ENCODE measurements around the gene MT1G. TPM values are rescaled to one million over a fixed set of nuclear protein-coding genes. Genes with fewer than 3 reads are reported as not detected.
"Not testable (repeated sequence)": the region's sequence is repeated elsewhere in the genome, so short reads cannot be mapped to it uniquely, and the experiment has no call there.

The MT1G gene
- total RNA-seq, 1 experiment from 2014 or later, result not detected

DNA sequence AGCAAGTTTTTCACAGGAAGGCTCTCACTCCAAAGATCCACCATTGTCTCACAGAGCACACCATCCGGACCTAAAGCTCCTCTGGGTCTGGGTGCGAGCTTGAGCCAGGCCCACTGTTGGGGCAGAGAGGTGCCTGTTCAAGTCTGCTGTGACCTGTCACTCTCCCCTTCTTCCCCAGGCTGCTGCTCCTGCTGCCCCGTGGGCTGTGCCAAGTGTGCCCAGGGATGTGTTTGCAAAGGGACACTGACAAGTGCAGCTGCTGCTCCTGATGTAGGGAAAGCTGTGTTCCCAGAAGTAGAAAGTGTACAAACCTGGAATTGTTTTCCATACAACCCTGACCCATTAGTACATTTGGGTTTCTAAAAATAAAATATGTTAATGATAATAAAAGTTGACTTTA is 9.6 kb upstream of the MT1G start:
- Mint-ChIP-seq H3K27ac (ENCODE audit: unreplicated experiment) (no peak overlapping the region), H3K27me3 (ENCODE audit: insufficient read depth, unreplicated experiment) (peaks cover 12% of the 10 kb centered on the region), H3K4me3 (ENCODE audit: unreplicated experiment) (no peak overlapping the region), H3K4me1 (ENCODE audit: low read depth, unreplicated experiment) (no peaks in the 10 kb centered on the region), H3K9me3 (ENCODE audit: unreplicated experiment) (no peaks in the 10 kb centered on the region), H3K36me3 (ENCODE audit: insufficient read depth, unreplicated experiment) (no peaks in the 10 kb centered on the region)
- ChIA-PET CTCF (interaction anchor here (0.6 to 2.3 kb wide), 2 partner anchors 25 to 98 kb away, joined by 3 to 8 read pairs; no protein-coding TSS in a partner anchor), POLR2A (no interaction called here)
- H3K4me1 ChIP-seq, result no peaks in the 10 kb centered on the region
- intact Hi-C loops (cut with micrococcal nuclease; ENCODE audit: unreplicated experiment), result no loop called here
- TF ChIP-seq, protein P1, sequence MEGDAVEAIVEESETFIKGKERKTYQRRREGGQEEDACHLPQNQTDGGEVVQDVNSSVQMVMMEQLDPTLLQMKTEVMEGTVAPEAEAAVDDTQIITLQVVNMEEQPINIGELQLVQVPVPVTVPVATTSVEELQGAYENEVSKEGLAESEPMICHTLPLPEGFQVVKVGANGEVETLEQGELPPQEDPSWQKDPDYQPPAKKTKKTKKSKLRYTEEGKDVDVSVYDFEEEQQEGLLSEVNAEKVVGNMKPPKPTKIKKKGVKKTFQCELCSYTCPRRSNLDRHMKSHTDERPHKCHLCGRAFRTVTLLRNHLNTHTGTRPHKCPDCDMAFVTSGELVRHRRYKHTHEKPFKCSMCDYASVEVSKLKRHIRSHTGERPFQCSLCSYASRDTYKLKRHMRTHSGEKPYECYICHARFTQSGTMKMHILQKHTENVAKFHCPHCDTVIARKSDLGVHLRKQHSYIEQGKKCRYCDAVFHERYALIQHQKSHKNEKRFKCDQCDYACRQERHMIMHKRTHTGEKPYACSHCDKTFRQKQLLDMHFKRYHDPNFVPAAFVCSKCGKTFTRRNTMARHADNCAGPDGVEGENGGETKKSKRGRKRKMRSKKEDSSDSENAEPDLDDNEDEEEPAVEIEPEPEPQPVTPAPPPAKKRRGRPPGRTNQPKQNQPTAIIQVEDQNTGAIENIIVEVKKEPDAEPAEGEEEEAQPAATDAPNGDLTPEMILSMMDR (IDR thresholded peaks at IDR 0.05; ENCODE audit: insufficient read depth in 1 of 2, low read depth in 1 of 2, low read length in 1 of 2, severe bottlenecking in 1 of 2, unreplicated experiment in 1 of 2), result no peak
- H3K9me3 ChIP-seq, result no peaks in the 10 kb centered on the region
- H3K4me3 ChIP-seq (ENCODE audit: low read depth, low read length), result no peak overlapping the region
- no peaks in the 10 kb centered on the region for H3K36me3 ChIP-seq (ENCODE audit: control insufficient read depth, insufficient read depth, low read length)
- BruUV-seq (replicated peaks), result no TSS peak
- DNase-seq, result no peak
- no peaks in the 10 kb centered on the region for H3K27me3 ChIP-seq (replicated peaks; ENCODE audit: control insufficient read depth, insufficient read depth, low read length)

DNA sequence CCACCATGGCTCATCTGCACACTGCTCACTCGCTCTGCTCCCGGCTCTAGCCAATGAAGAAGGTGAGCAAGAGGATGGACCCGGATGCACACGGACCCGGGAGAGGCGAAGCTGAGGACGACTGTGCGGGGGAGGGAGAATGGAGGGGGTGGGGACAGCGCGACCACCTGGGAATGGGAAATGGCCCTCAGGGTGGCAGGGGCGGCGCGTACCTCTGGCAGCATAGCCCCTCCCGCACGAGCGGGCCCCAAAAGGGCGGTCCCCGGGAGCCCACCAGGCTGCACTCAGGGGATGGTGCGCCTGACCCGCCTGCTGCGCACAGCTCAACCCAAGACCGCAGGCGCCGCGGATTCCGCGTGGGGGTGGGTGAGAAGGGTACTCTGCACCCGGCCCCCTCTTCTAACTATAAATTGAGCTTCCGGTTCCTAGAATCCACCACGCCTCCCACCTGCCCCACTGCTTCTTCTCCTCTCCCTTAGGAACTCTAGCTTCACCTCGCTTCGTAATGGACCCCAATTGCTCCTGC is 7.9 kb upstream of the MT1G start:
- H3K4me3 ChIP-seq (ENCODE audit: low read depth, low read length), result no peak overlapping the region
- intact Hi-C loops (cut with micrococcal nuclease; ENCODE audit: unreplicated experiment), result no loop called here
- DNase-seq, result no peak
- H3K27me3 Mint-ChIP-seq (ENCODE audit: insufficient read depth, unreplicated experiment), result peaks cover 23% of the 10 kb centered on the region
- H3K4me1 ChIP-seq, result no peaks in the 10 kb centered on the region
- no peak overlapping the region for H3K4me3 Mint-ChIP-seq (ENCODE audit: unreplicated experiment)
- H3K9me3 ChIP-seq, result no peaks in the 10 kb centered on the region
- no peaks in the 10 kb centered on the region for H3K36me3 Mint-ChIP-seq (ENCODE audit: insufficient read depth, unreplicated experiment)
- ChIA-PET POLR2A (no interaction called here), CTCF (interaction anchor here (0.6 to 2.3 kb wide), 2 partner anchors 26 to 127 kb away, joined by 3 to 8 read pairs; no protein-coding TSS in a partner anchor)
- H3K27me3 ChIP-seq (replicated peaks; ENCODE audit: control insufficient read depth, insufficient read depth, low read length), result no peaks in the 10 kb centered on the region
- no peaks in the 10 kb centered on the region for H3K4me1 Mint-ChIP-seq (ENCODE audit: low read depth, unreplicated experiment)
- BruUV-seq (replicated peaks), result no TSS peak
- H3K27ac Mint-ChIP-seq (ENCODE audit: unreplicated experiment), result no peak overlapping the region
- no peaks in the 10 kb centered on the region for H3K36me3 ChIP-seq (ENCODE audit: control insufficient read depth, insufficient read depth, low read length)
- H3K9me3 Mint-ChIP-seq (ENCODE audit: unreplicated experiment), result no peaks in the 10 kb centered on the region
- TF ChIP-seq, protein P1 (IDR thresholded peaks at IDR 0.05; ENCODE audit: insufficient read depth in 1 of 2, low read depth in 1 of 2, low read length in 1 of 2, severe bottlenecking in 1 of 2, unreplicated experiment in 1 of 2), result no peak

DNA sequence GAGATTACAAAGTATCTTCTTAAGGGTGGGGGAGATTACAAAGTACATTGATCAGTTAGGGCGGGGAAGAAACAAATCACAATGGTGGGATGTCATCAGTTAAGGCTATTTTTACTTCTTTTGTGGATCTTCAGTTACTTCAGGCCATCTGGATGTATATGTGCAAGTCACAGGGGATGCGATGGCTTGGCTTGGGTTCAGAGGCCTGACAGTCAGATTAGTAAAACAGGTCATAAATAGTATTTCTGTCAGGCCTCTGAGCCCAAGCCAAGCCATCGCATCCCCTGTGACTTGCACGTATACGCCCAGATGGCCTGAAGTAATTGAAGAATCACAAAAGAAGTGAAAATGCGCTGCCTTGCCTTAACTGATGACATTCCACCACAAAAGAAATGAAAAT is 6.7 kb upstream of the MT1G start:
- H3K27me3 ChIP-seq (replicated peaks; ENCODE audit: control insufficient read depth, insufficient read depth, low read length); H3K4me3 Mint-ChIP-seq (ENCODE audit: unreplicated experiment); H3K36me3 Mint-ChIP-seq (ENCODE audit: insufficient read depth, unreplicated experiment); BruUV-seq (replicated peaks); H3K27ac Mint-ChIP-seq (ENCODE audit: unreplicated experiment); H3K4me1 Mint-ChIP-seq (ENCODE audit: low read depth, unreplicated experiment); POLR2A ChIA-PET; H3K4me3 ChIP-seq (ENCODE audit: low read depth, low read length); H3K36me3 ChIP-seq (ENCODE audit: control insufficient read depth, insufficient read depth, low read length); H3K9me3 Mint-ChIP-seq (ENCODE audit: unreplicated experiment); DNase-seq; H3K9me3 ChIP-seq; H3K4me1 ChIP-seq: not testable (repeated sequence)
- intact Hi-C loops (cut with micrococcal nuclease; ENCODE audit: unreplicated experiment), result loop anchor here (1.0 kb wide), 3 partner anchors 28 to 115 kb away; no protein-coding TSS in a partner anchor
- CTCF ChIA-PET, result interaction anchor here (0.7 to 3.2 kb wide), 3 partner anchors 18 to 160 kb away, joined by 3 to 22 read pairs (median 4); no protein-coding TSS in a partner anchor
- H3K27me3 Mint-ChIP-seq (ENCODE audit: insufficient read depth, unreplicated experiment), result peaks cover 27% of the 10 kb centered on the region

All from Caco-2 (cell line).